HG03460 (cell line): ENCODE measurements around the gene CEP126.
"Not testable (repeated sequence)": the region's sequence is repeated elsewhere in the genome, so short reads cannot be mapped to it uniquely, and the experiment has no call there.

Experiments
- ATAC-seq: cut with Tn5 transposase; IDR thresholded peaks from one replicate; pipeline ENCODE4 v1.9.1; 2021; ENCODE audit not compliant: unreplicated experiment

The CEP126 gene

DNA sequence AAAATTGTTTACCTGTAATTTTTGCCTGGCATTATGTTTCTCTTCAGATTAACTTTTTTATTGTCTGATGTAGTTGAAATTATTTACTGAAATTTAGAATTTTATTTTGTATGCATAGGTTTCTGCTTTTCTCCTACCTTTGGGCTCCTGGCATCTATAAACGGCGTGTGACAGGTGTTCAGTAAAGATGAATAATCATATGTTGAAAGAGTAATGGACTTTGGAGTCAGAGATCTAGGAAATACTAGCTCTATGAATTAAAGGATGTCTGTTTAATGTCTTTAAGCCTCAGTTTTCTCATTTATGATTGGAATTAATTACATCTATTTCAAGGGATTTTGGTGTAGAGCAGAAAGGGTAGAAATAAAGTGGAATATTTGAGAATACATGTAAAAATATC, 8.7 kb downstream of the CEP126 start:
- no peak for ATAC-seq

DNA sequence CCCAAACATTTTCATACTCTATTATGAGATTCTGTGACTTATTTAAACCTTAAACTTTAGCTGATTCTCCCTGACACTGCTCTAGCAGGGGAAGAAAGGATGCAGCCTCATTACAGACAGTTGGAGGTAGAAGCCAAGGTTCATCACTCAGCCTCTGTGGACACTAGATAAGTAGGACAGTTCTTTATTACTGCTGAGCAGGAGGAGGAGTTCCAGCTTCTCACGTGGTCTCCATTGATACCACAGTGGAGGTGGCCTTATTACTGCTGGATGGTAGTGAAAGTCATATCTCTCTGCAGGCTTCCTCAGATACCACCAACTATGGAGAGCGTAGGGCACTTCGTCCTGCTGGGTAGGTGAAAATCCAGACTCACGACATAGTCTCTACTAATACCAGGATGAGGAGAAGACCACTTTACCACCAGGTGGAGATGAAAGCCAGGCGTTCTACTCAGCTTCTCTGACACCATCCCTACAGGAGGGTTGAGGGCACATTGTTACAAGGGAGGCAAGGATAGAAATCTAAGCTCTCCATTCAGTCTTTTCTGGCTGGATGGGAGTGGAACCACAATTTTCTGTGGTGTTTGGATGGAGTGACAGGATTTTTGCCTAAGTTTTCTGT, 14.6 kb downstream of the CEP126 start:
- no peak for ATAC-seq

DNA sequence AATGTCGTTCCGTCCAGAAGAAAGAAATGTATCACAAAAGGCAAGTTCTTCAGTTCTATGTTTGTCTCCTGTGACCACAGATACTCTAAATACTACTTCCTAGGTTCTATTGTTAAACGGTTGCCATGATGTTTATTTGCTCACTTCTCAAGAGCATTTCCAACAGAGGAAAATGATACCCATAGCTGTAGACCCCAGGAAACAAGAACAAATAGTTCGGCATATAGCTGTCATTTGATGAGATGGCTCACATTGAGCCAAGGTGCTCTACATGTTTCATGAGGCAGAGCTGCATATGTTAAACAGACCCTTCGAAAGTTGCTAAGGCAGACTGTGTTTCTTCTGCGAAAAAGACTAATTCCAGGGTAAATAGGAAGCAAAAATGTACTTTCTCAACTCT, 16.9 kb downstream of the CEP126 start:
- ATAC-seq = no peak

DNA sequence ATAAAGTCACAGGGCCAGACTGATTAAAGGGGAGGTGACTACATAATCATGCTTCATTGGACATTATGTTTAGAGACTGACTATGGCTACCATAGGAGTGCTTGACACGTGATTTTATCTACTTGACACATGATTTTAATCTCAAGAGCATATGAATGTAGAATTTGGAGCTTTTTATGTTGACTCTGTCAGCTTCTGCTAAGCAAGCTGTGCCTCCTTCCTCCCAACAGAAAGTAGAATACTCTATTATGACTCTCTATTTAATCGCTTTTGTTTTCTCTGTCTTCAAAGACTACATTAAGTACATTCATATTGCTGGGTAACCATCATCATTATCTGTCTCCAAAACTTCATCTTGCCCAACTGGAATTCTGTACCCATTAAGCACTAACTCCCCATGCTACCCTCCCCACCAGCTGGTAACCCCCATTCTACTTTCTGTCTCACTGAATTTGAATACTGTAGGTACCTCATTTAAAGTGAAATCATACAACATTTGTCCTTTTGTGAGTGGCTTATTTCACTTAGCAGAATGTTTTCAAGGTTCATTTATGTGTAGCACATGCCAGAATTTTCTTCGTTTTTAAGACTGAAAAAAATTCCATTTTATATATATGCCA, 26.2 kb downstream of the CEP126 start:
- no peak for ATAC-seq

DNA sequence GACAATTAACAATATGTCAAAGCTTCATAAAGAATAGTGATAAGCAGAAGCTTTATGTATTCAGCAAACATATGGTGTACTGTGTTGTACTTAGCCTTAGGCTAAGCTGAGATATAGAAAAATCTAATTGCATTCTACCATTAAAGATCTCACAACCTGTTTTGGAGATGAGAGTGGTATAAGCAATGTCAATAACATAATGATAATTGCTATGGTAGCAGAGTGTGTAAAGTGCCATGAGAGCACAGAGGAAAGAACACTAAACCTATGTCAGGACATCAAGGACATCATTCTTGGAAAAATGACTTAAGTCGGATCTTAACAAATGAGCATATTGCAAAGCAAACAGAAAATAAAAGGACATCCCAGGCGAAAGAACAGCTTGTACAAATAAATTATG, 30.1 kb downstream of the CEP126 start:
- ATAC-seq = no peak

DNA sequence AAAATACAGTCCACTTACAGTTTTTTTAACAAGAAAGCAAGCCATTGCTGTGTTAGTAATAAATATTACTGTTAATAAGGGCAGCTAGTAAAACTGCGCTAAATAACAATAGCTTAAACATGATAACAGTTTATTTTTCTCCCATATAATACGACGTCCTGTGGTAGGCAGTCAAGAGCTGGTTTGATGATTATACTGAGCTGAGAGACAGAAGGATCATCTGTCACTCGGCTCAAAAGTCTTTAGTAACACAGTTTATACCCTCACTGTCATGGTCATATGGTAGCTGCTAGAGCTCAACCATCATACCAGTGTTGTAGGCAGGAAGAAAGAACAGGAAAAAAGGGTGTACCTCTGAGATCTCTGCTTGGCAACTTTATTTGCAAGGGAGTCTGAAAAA, 30.6 kb downstream of the CEP126 start:
- ATAC-seq = no peak

DNA sequence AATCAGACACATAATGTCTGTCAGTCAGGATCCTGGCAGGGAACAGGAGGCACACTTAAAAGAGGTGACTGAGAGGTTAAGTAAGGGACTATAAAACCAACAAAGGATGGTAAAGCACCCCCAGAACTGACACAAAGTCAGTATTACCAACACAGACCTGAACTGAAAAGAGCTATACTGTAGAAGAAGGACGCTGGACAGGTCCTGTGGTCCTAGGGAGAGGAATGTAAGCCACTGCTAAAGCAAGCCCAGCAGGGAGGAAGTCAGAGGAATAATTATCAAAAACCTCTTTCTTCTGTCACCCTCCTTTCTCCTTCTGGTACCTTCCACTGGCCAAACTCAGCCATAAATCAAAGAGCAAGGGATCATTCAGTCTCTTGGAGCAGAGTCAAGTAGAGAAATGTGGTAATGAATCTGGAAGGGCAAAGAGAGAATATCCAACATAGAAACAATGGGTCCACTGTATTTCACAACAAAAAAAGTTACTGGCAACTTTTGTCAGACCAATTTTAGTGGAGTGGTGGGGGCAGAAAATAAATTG, 34.9 kb downstream of the CEP126 start:
- ATAC-seq = no peak

- no peak for ATAC-seq
Measured at GRCh38 chr11:101955278-101955677, 40.5 kb downstream of the CEP126 start.

DNA sequence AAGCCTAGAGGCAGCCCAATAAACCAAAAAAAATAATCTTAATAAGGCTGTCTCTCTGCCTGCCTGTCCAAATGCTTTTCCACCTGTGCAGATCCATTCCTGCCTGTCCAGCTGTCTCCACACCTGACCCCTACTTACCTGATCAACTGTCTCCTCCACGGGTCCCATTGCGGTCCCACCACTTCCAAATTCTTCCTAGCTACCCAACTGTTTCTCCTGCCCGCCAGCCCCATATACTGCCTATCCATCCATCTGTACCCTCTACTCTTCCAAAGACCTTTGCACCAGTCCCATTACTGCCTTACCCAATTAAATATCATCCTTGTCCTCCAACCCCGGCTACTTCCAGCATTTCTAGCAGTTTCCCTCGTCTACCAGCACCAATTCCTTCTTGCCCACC, 40.9 kb downstream of the CEP126 start:
- ATAC-seq = no peak

- no peak for ATAC-seq
Measured at GRCh38 chr11:101960231-101960630, 45.4 kb downstream of the CEP126 start.

GRCh38 chr11:101964200-101964599, 49.4 kb downstream of the CEP126 start:
- ATAC-seq = not testable (repeated sequence)

DNA sequence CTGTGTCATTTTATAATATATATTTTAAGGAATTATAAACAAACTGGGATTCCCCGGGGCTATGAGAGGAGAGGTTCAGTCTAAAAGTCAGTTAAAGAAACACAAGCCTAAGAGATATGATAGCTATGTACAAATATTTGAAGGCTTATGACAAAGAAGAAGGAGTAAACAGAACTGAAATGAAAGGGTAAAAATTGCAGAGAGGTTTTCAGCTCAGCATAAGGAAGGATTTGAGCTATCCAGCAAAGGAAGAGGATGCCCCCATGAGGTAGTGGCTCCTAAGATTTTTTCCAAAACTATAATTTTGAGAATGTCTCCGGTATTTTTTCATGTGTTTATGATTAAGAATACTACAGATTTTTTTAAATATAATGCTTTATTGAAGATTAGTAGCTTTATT, 59.4 kb downstream of the CEP126 start:
- ATAC-seq = no peak

GRCh38 chr11:101974771-101975170, 60.0 kb downstream of the CEP126 start:
- no peak for ATAC-seq

- no peak for ATAC-seq
Measured at GRCh38 chr11:101975734-101976133, 60.9 kb downstream of the CEP126 start.

GRCh38 chr11:101987370-101987769, 72.6 kb downstream of the CEP126 start:
- ATAC-seq = no peak

DNA sequence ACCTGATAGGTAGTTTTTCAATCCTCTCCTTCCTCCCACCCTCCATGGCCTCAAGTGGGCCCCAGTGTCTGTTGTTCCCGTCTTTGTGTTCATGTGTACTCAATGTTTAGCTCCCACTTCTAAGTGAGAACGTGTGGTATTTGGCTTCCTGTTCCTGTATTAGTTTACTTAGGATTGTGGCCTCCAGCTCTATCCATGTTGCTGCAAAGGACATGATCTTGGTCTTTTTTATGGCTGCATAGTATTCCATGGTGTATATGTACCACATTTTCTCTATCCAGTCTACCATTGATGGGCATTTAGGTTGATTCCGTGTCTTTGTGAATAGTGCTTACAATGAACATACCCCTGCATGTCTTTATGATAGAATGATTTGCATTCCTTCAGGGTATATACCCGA, 78.4 kb downstream of the CEP126 start:
- ATAC-seq = no peak

GRCh38 chr11:101994052-101994469, 79.3 kb downstream of the CEP126 start:
- ATAC-seq = not testable (repeated sequence)

- no peak for ATAC-seq
Measured at GRCh38 chr11:101996111-101996510, 81.3 kb downstream of the CEP126 start.

DNA sequence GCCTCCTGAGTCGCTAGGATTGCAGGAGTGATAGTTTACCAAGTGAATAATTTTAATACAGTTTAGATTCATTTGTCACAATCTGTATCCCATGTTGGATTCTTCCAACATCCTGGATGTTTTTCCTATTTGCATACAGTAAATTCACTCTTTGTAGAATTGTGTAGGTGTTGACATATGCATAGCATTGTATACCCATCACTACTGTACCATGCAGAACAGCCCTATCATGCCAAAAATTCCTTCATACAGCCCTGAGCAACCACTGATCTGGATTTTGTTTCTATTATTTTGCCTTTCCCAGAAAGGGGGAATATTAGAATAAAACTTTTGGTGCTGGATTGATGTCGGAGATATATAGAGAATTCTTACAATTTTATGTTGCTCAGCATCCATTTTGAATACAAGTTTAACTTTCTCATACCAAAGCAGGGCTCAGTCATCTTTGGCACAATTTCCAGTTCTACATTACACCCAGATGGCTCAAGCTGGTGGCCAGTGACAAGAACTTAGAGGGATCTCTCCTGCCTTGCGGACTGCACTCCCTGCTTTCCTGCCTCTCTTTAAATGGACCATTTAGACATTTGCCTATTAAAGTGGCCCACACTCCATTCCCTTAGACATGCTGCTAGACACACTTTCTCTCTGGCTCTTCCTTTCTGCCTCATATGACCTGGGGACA, 87.0 kb downstream of the CEP126 start:
- ATAC-seq = no peak

GRCh38 chr11:102004220-102004619, 89.4 kb downstream of the CEP126 start:
- ATAC-seq = no peak

GRCh38 chr11:102005306-102005705, 90.5 kb downstream of the CEP126 start:
- no peak for ATAC-seq
